ENCODE measurements around the gene GINS2. TPM values are rescaled to one million over a fixed set of nuclear protein-coding genes. Genes with fewer than 3 reads are reported as not detected.

The GINS2 gene
- total RNA-seq, 1 experiment from 2014 or later, result 52.7 TPM

GRCh38 chr16:85640254-85640558 lies 48.5 kb downstream of the GINS2 start:
- H3K9ac ChIP-seq (ENCODE audit: extremely low read depth, insufficient read length, low read length), result no peak overlapping the region
- H4K8ac ChIP-seq (replicated peaks; ENCODE audit: insufficient read length, low read depth, low read length), result no peak overlapping the region
- peak overlapping the region in 1 of 3 experiments; percentile 61; a peak in 1 of 7 replicates for H3K27ac Mint-ChIP-seq
- H3K36me3 Mint-ChIP-seq (ENCODE audit: insufficient read depth in 1 of 3, low read depth in 3 of 3), result peaks cover 2 to 33% (median 22%) of the 10 kb centered on the region in 3 experiments; a peak in 6 of 7 replicates
- H3K9me3 Mint-ChIP-seq, result no peaks in the 10 kb centered on the region
- no peak overlapping the region for H2AFZ ChIP-seq (ENCODE audit: low read length)
- H3K56ac ChIP-seq (ENCODE audit: insufficient read length, low read depth, low read length), result no peak overlapping the region
- no peaks in the 10 kb centered on the region for H3K9me3 ChIP-seq (ENCODE audit: control insufficient read depth, low read depth, low read length)
- peaks cover 2% of the 10 kb centered on the region; the same call in 1 of the 2 replicates for H3K79me2 ChIP-seq (ENCODE audit: insufficient read depth, low read length)
- no peak overlapping the region for H3K4me3 Mint-ChIP-seq
- no peak overlapping the region for H2AK5ac ChIP-seq (ENCODE audit: insufficient read length, low read length)
- H3K79me1 ChIP-seq (ENCODE audit: insufficient read depth, low read depth, low read length, poor library complexity, severe bottlenecking), result peaks cover 6% of the 10 kb centered on the region
- no peaks in the 10 kb centered on the region for H3K23me2 ChIP-seq (ENCODE audit: insufficient read length, low read depth, low read length, poor library complexity, severe bottlenecking)
- TF ChIP-seq CTCF (conservative IDR thresholded peaks at IDR 0.05), result no peak
- no peaks in the 10 kb centered on the region for H3K27me3 Mint-ChIP-seq (ENCODE audit: low read depth)
- no peak overlapping the region for H3K18ac ChIP-seq (ENCODE audit: insufficient read length, low read depth, low read length)
- WGBS (ENCODE audit: extremely low coverage, insufficient read length, low lambda C conversion rate), result no CpG with 5 or more reads among the region's 13 CpGs
- no peak overlapping the region for H2BK20ac ChIP-seq (ENCODE audit: low read depth, low read length, poor library complexity, severe bottlenecking)
- no peak overlapping the region for H3K4me2 ChIP-seq (ENCODE audit: insufficient read depth, insufficient read length, low read length)
- H2BK5ac ChIP-seq (ENCODE audit: insufficient read length, low read length), result no peak overlapping the region
- H3K4me1 ChIP-seq (ENCODE audit: insufficient read depth, low read length), result no peaks in the 10 kb centered on the region
- H3K27ac ChIP-seq (ENCODE audit: insufficient read length, low read depth, low read length), result no peak overlapping the region
- no peak overlapping the region for H3T11ph ChIP-seq (ENCODE audit: low read length)
- no peaks in the 10 kb centered on the region for H4K20me1 ChIP-seq (ENCODE audit: control insufficient read depth, insufficient read depth, insufficient read length)
- no peak for DNase-seq
- H3K23ac ChIP-seq (ENCODE audit: insufficient read length, low read depth, low read length), result no peak overlapping the region
- no peak overlapping the region for H3K4ac ChIP-seq (ENCODE audit: low read depth, low read length)
- H2BK15ac ChIP-seq (ENCODE audit: low read depth, low read length), result no peak overlapping the region
- H4K91ac ChIP-seq (ENCODE audit: insufficient read length, low read depth, low read length), result no peak overlapping the region
- H3K14ac ChIP-seq (ENCODE audit: insufficient read depth, low read length), result no peak overlapping the region; the same call in 1 of the 2 replicates
- no peak overlapping the region for H2BK120ac ChIP-seq (ENCODE audit: low read depth, low read length, poor library complexity, severe bottlenecking)
- no peak overlapping the region for H4K5ac ChIP-seq (ENCODE audit: insufficient read length, low read depth, low read length)
- H3K27me3 ChIP-seq (ENCODE audit: insufficient read depth, low read length), result no peaks in the 10 kb centered on the region
- no peak overlapping the region for H2BK12ac ChIP-seq (ENCODE audit: insufficient read length, low read depth, low read length)
- H3K4me1 Mint-ChIP-seq, result peaks cover 4 to 10% of the 10 kb centered on the region in 2 experiments; a peak in 3 of 4 replicates
